ENCODE results near the gene RYR3.
"Not testable (repeated sequence)": the region's sequence is repeated elsewhere in the genome, so short reads cannot be mapped to it uniquely, and the experiment has no call there.

The RYR3 gene

GRCh38 chr15:33598382-33598781 is 287.6 kb downstream of the RYR3 start:
- DNase-seq, result not testable (repeated sequence)

- no peak for DNase-seq
Observed at GRCh38 chr15:33600212-33600611, 289.4 kb downstream of the RYR3 start.

GRCh38 chr15:33601461-33601860 is 290.7 kb downstream of the RYR3 start:
- no peak for DNase-seq

DNA sequence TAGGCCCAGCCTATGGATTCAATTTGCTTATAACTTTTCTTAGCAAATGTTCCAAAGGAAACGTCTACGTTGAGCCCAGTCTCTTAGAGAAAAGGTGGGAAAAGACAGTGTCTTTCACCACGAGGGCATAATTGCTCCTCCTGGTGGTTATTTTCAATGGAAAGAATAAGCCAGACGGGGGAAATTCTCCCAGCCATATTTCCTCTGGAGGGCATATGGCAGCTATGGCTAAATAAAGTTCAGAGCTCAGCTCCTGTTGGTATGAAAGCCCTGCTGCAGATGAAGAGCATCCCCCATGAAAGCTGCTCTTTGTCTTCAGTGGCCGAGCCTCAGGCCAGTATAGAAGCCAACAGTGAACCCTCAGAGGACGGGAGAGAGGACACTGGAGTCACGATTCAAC is 297.9 kb downstream of the RYR3 start:
- DNase-seq, result no peak

- DNase-seq, result no peak
Observed at GRCh38 chr15:33612721-33613304, 302.0 kb downstream of the RYR3 start.

DNA sequence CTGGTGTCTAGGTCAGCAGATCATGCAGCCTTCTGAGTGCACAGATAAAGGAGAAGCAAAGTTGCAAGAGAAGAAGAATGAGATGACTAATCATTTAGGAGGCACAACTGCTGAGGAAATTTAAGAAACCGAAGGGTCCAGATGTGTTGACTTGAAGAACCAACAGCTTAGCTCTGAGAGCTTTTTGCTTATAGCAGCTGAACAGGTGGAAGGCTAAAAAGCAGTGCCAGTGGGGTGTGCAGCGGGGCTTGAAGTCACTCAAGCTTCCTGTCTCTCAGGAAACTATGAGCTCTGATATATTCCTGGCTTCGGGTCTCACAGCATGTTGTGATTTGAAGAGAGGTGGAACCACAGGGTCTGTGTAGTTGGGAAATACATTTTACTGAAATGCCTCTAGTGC is 305.7 kb downstream of the RYR3 start:
- DNase-seq, result no peak

- DNase-seq, result no peak
Observed at GRCh38 chr15:33618350-33618749, 307.6 kb downstream of the RYR3 start.

- no peak for DNase-seq
Observed at GRCh38 chr15:33621141-33621540, 310.4 kb downstream of the RYR3 start.

DNA sequence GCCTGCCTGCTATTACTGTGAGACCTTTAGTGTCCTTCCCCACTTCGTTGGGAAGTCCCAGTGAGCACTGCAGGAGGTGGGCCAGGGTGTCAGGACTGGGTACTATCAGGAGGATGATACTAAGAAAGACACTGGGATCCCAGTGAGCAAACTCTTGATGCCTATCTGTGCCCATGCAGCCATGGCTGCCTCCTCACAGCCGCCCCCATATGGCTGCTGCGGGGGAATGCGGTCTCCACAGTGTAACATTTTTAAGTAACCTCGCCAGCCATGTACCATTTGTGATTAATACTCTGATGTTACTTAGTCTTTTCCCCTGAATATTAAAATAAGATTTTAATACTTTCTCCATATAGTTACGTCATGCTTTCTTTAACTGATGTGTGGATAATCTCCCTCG is 312.2 kb downstream of the RYR3 start:
- no peak for DNase-seq

DNA sequence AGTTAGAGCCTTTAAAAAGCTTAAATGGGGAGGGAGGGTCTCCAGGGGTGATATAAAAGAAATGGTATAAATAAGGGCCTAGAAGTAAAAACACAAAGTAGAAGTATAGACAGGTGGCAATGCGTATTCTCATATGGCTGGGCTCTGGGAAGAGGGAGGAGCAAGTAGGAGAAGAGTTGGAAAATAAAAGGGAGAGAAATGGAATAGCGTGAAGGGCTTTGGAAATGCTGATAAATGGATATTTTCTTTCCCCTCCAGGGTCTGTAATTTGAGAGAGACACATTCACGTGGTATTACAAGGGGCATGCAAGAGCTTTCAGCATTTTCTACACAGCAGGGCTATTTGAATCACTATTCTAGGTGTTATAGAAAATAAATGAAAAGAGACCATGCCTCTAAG is 313.7 kb downstream of the RYR3 start:
- DNase-seq, result no peak

- DNase-seq, result no peak
Observed at GRCh38 chr15:33629647-33630046, 318.9 kb downstream of the RYR3 start.

GRCh38 chr15:33636234-33636633 is 325.5 kb downstream of the RYR3 start:
- no peak for DNase-seq

- no peak for DNase-seq
Observed at GRCh38 chr15:33636958-33637357, 326.2 kb downstream of the RYR3 start.

DNA sequence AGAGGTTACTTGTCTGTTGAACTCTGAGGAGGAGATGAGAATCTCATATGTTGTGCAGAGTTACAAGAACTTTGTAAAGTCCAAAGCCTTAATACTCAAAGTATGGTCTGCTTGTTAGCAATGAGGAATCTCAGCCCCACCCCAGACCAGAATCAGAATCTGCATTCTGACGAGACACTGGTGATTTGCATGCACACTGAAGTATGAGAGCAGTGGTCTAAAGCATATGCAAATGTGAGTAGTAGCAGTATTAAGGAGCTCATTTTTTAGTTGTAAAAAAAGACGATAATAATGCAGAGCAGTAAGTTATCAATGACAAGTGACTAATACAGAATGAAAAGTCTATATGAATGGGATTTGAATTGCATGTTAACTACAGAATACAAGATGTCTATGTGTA is 327.7 kb downstream of the RYR3 start:
- DNase-seq, result no peak

- no peak for DNase-seq
Observed at GRCh38 chr15:33639051-33639450, 328.3 kb downstream of the RYR3 start.

- no peak for DNase-seq
Observed at GRCh38 chr15:33639456-33639855, 328.7 kb downstream of the RYR3 start.

- no peak for DNase-seq
Observed at GRCh38 chr15:33639978-33640377, 329.2 kb downstream of the RYR3 start.

GRCh38 chr15:33641069-33641468 is 330.3 kb downstream of the RYR3 start:
- no peak for DNase-seq

- DNase-seq, result no peak
Observed at GRCh38 chr15:33644304-33644703, 333.5 kb downstream of the RYR3 start.

GRCh38 chr15:33646744-33647143 is 336.0 kb downstream of the RYR3 start:
- no peak for DNase-seq

DNA sequence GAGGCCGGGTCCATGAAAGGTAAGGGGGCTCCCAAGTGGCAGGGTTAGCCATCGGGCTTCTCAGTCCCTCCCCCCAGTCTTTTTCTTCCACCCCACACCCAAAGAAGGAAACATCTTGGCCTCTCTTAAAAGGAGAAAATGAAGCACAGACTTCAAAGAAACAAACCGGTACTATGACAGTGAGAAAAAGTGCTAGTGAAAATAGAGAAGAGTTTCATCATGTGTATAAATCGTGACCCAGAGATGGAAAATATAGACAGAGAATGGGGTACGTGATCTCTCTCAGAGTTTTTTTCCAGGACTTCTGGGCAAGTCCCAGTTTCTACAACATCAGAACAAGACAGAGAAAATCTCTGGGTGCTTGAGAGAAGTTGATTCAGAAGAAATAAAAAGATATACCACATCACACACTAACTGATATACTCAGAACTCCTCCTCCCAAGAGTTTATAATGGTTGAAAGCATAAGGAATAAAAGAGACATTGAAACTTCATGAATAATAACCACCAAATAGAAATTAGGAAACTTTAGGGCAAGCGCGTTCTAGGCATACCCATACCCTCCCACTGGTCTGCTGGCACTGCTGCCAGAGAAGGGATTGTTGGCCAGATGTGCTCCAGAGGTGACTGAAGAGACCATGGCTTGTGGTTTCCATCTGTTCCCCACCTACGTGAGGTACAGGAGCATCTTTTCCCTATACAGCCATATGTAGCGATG is 338.6 kb downstream of the RYR3 start:
- peak; percentile 4 to 18 for DNase-seq

DNA sequence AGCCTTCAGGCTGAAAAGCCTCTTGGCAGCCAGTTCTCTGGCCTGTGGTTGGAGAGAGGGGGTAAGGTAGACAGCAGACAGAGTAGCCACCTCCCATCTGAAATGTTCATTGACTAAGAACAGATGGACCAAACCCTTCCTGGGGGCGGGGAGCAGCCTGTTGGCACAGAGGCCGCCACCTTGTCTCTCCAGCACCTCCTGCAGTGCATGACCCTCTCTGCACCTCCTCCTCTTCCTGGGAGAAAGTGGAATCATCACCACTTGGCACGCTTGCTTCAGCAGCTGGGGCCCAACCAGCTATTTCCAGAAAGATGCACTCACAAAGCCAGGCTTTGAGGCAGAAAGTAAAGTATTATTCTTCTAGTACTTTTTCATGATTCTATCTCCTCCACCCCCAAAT is 344.1 kb downstream of the RYR3 start:
- no peak for DNase-seq

DNA sequence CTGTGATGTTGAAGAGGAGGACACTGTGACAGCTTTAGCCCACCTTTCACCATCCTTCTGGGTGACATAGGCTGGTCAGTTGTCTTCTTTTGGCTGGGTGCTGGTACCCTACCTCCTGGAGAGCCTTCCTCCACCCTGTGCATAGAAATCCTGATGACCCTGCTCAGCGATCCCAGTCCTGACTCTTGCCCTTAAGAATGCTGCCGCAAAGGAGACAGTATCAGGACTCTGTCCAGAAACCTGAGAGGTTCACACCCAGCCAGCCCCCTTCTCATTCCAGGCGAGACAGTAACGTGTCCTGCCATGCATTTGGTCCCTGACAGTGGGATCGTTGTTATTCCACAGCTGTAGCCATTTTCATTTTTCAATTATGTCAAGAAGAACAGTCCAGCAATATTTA is 344.7 kb downstream of the RYR3 start:
- DNase-seq, result no peak

DNA sequence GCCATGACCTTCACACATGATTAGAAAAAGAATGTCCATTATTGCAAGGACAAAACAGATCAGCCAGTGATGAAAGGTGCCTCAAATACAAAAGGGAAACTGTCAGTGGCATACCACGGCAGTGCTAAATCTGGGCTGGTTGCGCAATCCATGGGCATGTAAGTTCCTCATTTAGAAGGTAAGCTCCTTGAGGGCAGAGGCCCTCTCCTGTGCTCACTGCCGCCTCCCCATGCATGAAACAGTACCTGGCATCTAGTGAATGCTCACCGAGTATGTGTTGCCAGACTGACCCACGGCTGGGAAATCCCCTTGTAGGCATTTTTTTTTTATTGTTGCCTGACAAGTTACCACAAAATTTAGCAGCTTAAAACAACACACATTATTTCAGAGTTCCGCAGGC is 345.4 kb downstream of the RYR3 start:
- no peak for DNase-seq

DNA sequence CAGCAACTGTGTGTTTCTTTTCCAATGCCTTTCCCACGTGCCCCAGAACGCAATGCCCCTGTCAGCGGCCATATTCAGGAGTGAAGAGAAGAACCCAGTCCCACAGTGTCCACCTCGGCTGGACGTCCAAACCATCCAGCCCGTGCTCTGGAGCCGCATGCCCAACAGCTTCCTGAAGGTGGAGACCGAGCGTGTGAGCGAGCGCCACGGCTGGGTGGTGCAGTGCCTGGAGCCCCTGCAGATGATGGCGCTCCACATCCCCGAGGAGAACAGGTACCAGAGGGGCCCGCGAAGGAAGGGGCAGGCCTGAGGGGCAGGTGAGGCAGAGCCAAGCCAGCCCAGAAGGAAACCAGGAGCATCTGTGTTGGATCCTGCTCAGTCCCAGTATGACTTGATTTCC is 349.4 kb downstream of the RYR3 start:
- DNase-seq, result no peak

Data from activated CD4-positive, alpha-beta T cell treated with anti-CD3 and anti-CD28 coated beads, Interleukin-2, amount 50 U/mL, for 48 hours (primary cell).